K562 (cell line): ENCODE data around the gene CCDC28B. TPM values are rescaled to one million over a fixed set of nuclear protein-coding genes. Genes with fewer than 3 reads are reported as not detected.

Source experiments
- ARID1B ChIP-seq: fragments of 450-650 bp; IDR thresholded peaks from 2 replicates; pipeline ENCODE4 v1.6.1; 2016; ENCODE audit warnings: antibody characterized with exemption, mild to moderate bottlenecking, inconsistent platforms
- ATF1 ChIP-seq, 2 experiments: fragments of 450-650 bp in 1 of 2; IDR thresholded peaks; 2 replicates each; pipeline ENCODE4 v1.6.1; 2016; ENCODE audit warnings: missing compliant biosample characterization in 1 of 2, missing genetic modification characterization in 1 of 2
- DDX20 ChIP-seq: fragments of 450-650 bp; IDR thresholded peaks from 2 replicates; pipeline ENCODE4 v1.6.1; 2016; ENCODE audit warnings: missing genetic modification characterization, low read depth, mild to moderate bottlenecking, missing compliant biosample characterization, moderate library complexity
- MYC ChIP-seq, 2 experiments: fragments of 250-450 bp in 1 of 2; sonication (Bioruptor Pico) in 1 of 2; IDR thresholded peaks; 2 replicates each; pipeline versions ENCODE4 v1.5.1 to v1.6.1; 2012 to 2021; ENCODE audit warnings: low read depth in 2 of 2, borderline replicate concordance in 1 of 2, improper control_type of control experiment in 1 of 2, low read length in 1 of 2, mild to moderate bottlenecking in 1 of 2, moderate library complexity in 1 of 2
- PATZ1 ChIP-seq: fragments of 250-450 bp; sonication (Bioruptor Pico); IDR thresholded peaks from 2 replicates; pipeline ENCODE4 v1.5.0; 2020; ENCODE audit warnings: mild to moderate bottlenecking, borderline replicate concordance
- PPARD ChIP-seq: fragments of 250-450 bp; sonication (Bioruptor Pico); IDR thresholded peaks from 2 replicates; pipeline ENCODE4 v1.8.0; 2022; ENCODE audit warnings: inconsistent platforms, mild to moderate bottlenecking, moderate library complexity
- RBM17 ChIP-seq: fragments of 200-400 bp; formaldehyde crosslinking; IDR thresholded peaks from 2 replicates; pipeline ENCODE4 v1.6.1; 2017; ENCODE audit warnings: low read depth, mild to moderate bottlenecking, low read length, borderline replicate concordance
- RREB1 ChIP-seq: fragments of 250-450 bp; sonication (Bioruptor Pico); IDR thresholded peaks from 2 replicates; pipeline ENCODE4 v1.4.0; 2020
- SNIP1 ChIP-seq: fragments of 450-650 bp; IDR thresholded peaks from 2 replicates; pipeline ENCODE4 v1.7.1; 2017; ENCODE audit warnings: low read depth, mild to moderate bottlenecking
- STAG1 ChIP-seq: sonication (generic); formaldehyde crosslinking; IDR thresholded peaks from 2 replicates; pipeline ENCODE4 v1.5.0; 2020; ENCODE audit warnings: missing genetic modification reagents, borderline replicate concordance
- ZBTB1 ChIP-seq: sonication (generic); formaldehyde crosslinking; IDR thresholded peaks from 2 replicates; pipeline ENCODE4 v1.8.1; 2023; ENCODE audit warnings: missing genetic modification reagents, low read depth, mild to moderate bottlenecking, borderline replicate concordance
- polyA plus RNA-seq, 8 experiments: library from polyadenylated mRNA; depleted of rRNA in 4 of 8; stranded (reverse) in 5 of 8; unstranded in 3 of 8; fragments of >200 nt; fragmentation: Nextera tagmentation in 2 of 8; fragmentation: Illumina TruSeq in 1 of 8; extraction: Ambion mirVana in 2 of 8; extraction: Trizol in 1 of 8; gene quantifications; 2 replicates each; pipeline versions ENCODE4 v1.2.1 to v1.2.3, GENCODE V29; 2011 to 2014; ENCODE audit warnings: inconsistent platforms in 1 of 8, missing spikeins in 1 of 8
- total RNA-seq, 7 experiments: library from RNA; depleted of rRNA in 6 of 7; stranded (reverse); fragments of >200 nt in 6 of 7; fragmentation: Illumina TruSeq in 2 of 7; extraction: Trizol in 2 of 7; gene quantifications; 2 replicates each; pipeline versions ENCODE4 v1.2.1 to v1.2.3, GENCODE V29; 2011 to 2021; ENCODE audit warnings: low replicate concordance in 1 of 7
- TF ChIP-seq, protein P1 (sequence below), 2 experiments: fragments of 200-800 bp in 1 of 2; sonication (Bioruptor generic) in 1 of 2; sonication (generic) in 1 of 2; formaldehyde crosslinking in 1 of 2; IDR thresholded peaks in 1 of 2; conservative IDR thresholded peaks in 1 of 2; 2 replicates each; pipeline versions ENCODE4 v1.5.0 to v1.6.1; 2016 to 2020; ENCODE audit warnings: missing compliant biosample characterization in 1 of 2, missing genetic modification characterization in 1 of 2, missing genetic modification reagents in 1 of 2
- TF ChIP-seq, protein P2 (sequence below): fragments of 450-650 bp; IDR thresholded peaks from 2 replicates; pipeline ENCODE4 v1.6.1; 2016; ENCODE audit warnings: mild to moderate bottlenecking

CCDC28B gene
- total and polyA plus RNA-seq, 9 of the 15 experiments (the other 6 are each of a cell fraction or from before 2014, with no cell fraction given), result 5.7 to 54.5 (median 31.7) TPM

DNA sequence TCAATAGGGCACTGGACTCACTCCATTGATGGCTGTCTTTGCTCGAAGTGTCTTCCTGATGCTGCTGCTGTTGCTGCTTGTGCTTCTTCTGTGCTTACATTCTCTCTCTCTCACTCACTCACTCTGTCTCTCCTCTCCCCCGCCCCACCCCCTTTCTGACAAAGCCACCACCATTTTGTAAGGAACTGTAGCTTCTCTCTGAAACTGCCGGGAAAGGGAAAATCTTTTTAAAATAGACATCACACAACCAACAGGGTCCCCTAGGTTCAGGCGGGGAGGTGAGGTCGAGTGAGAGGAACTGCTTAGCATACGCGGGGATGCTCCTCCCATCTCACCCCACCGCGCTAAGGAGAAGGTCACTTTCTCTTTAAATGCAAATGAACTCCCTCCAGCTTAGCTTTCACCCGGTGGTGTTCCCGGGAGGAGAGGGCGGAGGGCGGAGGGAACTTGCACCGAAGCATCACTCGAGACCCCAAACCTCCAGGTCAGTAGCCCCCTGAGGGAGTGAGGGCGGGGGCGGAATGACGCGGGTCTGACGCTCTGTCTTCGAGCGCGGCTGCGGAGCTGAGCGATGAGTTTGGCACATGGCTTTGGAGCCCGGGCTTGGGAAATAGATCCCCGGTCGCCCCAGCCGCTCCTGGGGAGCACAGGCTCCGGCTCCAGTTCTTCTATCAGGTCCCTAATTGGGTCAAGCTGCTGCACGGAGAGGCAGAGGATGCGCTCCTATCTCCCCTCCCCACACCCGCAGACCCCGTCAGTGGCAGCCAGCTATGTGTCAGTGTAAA is at the start of gene CCDC28B (continued):
- no peak for TF ChIP-seq RBM17
- no peak for TF ChIP-seq DDX20 (tag)
- no peak; the same call in 1 of the 2 replicates for TF ChIP-seq MYC (IDR thresholded peaks at IDR 0.05; ENCODE audit: low read depth, low read length)
- peak; percentile 63; the same call in 1 of the 2 replicates for TF ChIP-seq MYC (CRISPR knock-in tag; IDR thresholded peaks at IDR 0.05; ENCODE audit: borderline replicate concordance, low read depth)
- TF ChIP-seq SNIP1, result no peak
- no peak for TF ChIP-seq STAG1 (CRISPR knock-in tag)
- no peak for TF ChIP-seq PATZ1 (CRISPR knock-in tag)
- TF ChIP-seq, protein P1, sequence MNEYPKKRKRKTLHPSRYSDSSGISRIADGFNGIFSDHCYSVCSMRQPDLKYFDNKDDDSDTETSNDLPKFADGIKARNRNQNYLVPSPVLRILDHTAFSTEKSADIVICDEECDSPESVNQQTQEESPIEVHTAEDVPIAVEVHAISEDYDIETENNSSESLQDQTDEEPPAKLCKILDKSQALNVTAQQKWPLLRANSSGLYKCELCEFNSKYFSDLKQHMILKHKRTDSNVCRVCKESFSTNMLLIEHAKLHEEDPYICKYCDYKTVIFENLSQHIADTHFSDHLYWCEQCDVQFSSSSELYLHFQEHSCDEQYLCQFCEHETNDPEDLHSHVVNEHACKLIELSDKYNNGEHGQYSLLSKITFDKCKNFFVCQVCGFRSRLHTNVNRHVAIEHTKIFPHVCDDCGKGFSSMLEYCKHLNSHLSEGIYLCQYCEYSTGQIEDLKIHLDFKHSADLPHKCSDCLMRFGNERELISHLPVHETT (CRISPR knock-in tag; conservative IDR thresholded peaks at IDR 0.05 in 1 of 2, IDR thresholded peaks at IDR 0.05 in 1 of 2), result no peak; a peak in 2 of 4 replicates
- TF ChIP-seq, protein P2, sequence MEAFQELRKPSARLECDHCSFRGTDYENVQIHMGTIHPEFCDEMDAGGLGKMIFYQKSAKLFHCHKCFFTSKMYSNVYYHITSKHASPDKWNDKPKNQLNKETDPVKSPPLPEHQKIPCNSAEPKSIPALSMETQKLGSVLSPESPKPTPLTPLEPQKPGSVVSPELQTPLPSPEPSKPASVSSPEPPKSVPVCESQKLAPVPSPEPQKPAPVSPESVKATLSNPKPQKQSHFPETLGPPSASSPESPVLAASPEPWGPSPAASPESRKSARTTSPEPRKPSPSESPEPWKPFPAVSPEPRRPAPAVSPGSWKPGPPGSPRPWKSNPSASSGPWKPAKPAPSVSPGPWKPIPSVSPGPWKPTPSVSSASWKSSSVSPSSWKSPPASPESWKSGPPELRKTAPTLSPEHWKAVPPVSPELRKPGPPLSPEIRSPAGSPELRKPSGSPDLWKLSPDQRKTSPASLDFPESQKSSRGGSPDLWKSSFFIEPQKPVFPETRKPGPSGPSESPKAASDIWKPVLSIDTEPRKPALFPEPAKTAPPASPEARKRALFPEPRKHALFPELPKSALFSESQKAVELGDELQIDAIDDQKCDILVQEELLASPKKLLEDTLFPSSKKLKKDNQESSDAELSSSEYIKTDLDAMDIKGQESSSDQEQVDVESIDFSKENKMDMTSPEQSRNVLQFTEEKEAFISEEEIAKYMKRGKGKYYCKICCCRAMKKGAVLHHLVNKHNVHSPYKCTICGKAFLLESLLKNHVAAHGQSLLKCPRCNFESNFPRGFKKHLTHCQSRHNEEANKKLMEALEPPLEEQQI, result no peak
- 0 out of 2 replicates have a peak, but pooled peaks have one; percentile 30 for TF ChIP-seq ZBTB1 (CRISPR knock-in tag)
- no peak for TF ChIP-seq RREB1
- no peak for TF ChIP-seq PPARD
- TF ChIP-seq ARID1B, result no peak
- TF ChIP-seq ATF1 (CRISPR knock-in tag; IDR thresholded peaks at IDR 0.05), result no peak
- peak; percentile 90 for TF ChIP-seq ATF1 (tag; IDR thresholded peaks at IDR 0.05)
